ENCODE measurements around the gene STK33.

GRCh38 chr11:8480858-8481257, 113.2 kb downstream of the STK33 start:
- TF ChIP-seq, protein P1, sequence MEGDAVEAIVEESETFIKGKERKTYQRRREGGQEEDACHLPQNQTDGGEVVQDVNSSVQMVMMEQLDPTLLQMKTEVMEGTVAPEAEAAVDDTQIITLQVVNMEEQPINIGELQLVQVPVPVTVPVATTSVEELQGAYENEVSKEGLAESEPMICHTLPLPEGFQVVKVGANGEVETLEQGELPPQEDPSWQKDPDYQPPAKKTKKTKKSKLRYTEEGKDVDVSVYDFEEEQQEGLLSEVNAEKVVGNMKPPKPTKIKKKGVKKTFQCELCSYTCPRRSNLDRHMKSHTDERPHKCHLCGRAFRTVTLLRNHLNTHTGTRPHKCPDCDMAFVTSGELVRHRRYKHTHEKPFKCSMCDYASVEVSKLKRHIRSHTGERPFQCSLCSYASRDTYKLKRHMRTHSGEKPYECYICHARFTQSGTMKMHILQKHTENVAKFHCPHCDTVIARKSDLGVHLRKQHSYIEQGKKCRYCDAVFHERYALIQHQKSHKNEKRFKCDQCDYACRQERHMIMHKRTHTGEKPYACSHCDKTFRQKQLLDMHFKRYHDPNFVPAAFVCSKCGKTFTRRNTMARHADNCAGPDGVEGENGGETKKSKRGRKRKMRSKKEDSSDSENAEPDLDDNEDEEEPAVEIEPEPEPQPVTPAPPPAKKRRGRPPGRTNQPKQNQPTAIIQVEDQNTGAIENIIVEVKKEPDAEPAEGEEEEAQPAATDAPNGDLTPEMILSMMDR (IDR thresholded peaks at IDR 0.05), result no peak
- no peak for TF ChIP-seq POLR2A (IDR thresholded peaks at IDR 0.05)

Data from esophagus squamous epithelium (tissue), 4 donors.